Measurements from ENCODE around the gene MEAK7. TPM values are rescaled to one million over a fixed set of nuclear protein-coding genes. Genes with fewer than 3 reads are reported as not detected.

The MEAK7 gene
- total RNA-seq, 1 donor from 2014 or later: 34.2 TPM

DNA sequence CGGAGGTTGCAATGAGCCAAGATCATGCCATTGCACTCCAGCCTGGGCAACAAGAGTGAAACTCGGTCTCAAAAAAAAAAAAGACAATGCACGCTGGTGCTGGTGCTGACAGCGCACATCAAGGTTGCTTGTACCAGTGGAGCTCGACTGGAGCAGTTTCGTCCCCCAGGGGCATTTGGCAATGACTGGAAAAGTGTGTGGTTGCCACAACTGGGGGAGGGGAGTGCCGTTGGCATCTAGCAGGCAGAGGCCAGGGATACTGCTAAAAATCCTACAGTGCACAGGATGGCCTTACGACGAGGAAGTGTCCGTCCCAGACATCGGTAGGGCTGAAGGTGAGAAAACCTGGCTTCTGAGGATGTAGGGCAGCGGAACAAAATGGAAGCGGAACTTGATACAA is 2.4 kb downstream of the MEAK7 start:
- no peaks in the 10 kb centered on the region for H3K9me3 Mint-ChIP-seq (ENCODE audit: unreplicated experiment)

GRCh38 chr16:84501077-84501735 is 3.3 kb downstream of the MEAK7 start:
- Mint-ChIP-seq H3K36me3 (ENCODE audit: low read depth, unreplicated experiment) (peaks cover 19% of the 10 kb centered on the region), H3K9me3 (ENCODE audit: unreplicated experiment) (no peaks in the 10 kb centered on the region), H3K27ac (ENCODE audit: unreplicated experiment) (no peak overlapping the region), H3K27me3 (ENCODE audit: unreplicated experiment) (no peaks in the 10 kb centered on the region), H3K4me3 (ENCODE audit: unreplicated experiment) (no peak overlapping the region), H3K4me1 (ENCODE audit: unreplicated experiment) (peaks cover 7% of the 10 kb centered on the region)
- DNase-seq (ENCODE audit: low spot score): no peak
- no peak for TF ChIP-seq CTCF (IDR thresholded peaks at IDR 0.05; ENCODE audit: unreplicated experiment)

More for the DNA sequence above, 2.4 kb downstream of the MEAK7 start:
- Mint-ChIP-seq H3K4me3 (ENCODE audit: unreplicated experiment) (no peak overlapping the region), H3K27me3 (ENCODE audit: unreplicated experiment) (no peaks in the 10 kb centered on the region), H3K36me3 (ENCODE audit: low read depth, unreplicated experiment) (peaks cover 11% of the 10 kb centered on the region), H3K4me1 (ENCODE audit: unreplicated experiment) (peaks cover 7% of the 10 kb centered on the region), H3K27ac (ENCODE audit: unreplicated experiment) (no peak overlapping the region)
- no peak for DNase-seq (ENCODE audit: low spot score)
- no peak for TF ChIP-seq CTCF (IDR thresholded peaks at IDR 0.05; ENCODE audit: unreplicated experiment)

DNA sequence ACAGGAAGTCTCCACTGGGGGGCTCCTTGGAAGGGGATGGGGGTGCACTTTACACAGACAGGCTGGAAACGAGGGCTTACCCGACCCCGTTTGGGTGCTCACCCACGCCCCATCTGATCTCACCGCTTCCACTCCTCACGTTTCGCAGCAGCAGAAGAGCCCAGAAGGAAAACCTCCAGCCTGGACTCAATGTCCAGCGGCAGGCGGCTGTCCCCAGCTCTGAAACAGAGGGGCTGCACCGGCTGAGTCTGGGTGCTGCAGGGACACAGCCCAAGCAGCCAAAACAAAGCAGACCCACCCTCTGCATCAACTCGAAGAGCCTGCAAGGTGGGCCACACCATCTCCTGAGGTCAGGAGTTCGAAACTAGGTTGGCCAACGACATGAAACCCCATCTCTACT is 3.9 kb downstream of the MEAK7 start:
- no peak overlapping the region for H3K4me3 Mint-ChIP-seq (ENCODE audit: unreplicated experiment)
- H3K36me3 Mint-ChIP-seq (ENCODE audit: low read depth, unreplicated experiment): peaks cover 26% of the 10 kb centered on the region
- DNase-seq (ENCODE audit: low spot score): no peak
- no peaks in the 10 kb centered on the region for H3K9me3 Mint-ChIP-seq (ENCODE audit: unreplicated experiment)
- no peak overlapping the region for H3K27ac Mint-ChIP-seq (ENCODE audit: unreplicated experiment)
- no peak for TF ChIP-seq CTCF (IDR thresholded peaks at IDR 0.05; ENCODE audit: unreplicated experiment)
- peaks cover 6% of the 10 kb centered on the region for H3K4me1 Mint-ChIP-seq (ENCODE audit: unreplicated experiment)
- H3K27me3 Mint-ChIP-seq (ENCODE audit: unreplicated experiment): no peaks in the 10 kb centered on the region

DNA sequence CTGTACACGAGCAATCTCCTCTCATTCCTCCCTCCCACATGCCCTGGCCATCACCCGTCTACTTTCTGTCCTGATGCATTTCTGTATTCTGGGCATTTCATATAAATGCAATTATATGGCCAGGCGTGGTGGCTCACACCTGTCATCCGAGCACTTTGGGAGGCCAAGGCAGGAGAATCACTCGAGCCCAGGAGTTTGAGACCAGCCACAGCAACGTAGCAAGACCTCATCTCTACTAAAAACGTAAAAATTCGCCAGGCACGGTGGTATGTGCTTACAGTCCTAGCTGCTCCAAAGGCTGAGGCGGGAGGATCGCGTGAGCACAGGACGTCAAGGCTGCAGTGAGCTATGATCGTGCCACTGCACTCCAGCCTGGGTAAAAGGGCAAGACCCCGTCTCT is 4.8 kb downstream of the MEAK7 start:
- H3K27me3 Mint-ChIP-seq (ENCODE audit: unreplicated experiment): peaks cover 3% of the 10 kb centered on the region
- H3K9me3 Mint-ChIP-seq (ENCODE audit: unreplicated experiment): no peaks in the 10 kb centered on the region
- no peak for TF ChIP-seq CTCF (IDR thresholded peaks at IDR 0.05; ENCODE audit: unreplicated experiment)
- H3K4me3 Mint-ChIP-seq (ENCODE audit: unreplicated experiment): no peak overlapping the region
- H3K4me1 Mint-ChIP-seq (ENCODE audit: unreplicated experiment): peaks cover 5% of the 10 kb centered on the region
- no peak overlapping the region for H3K27ac Mint-ChIP-seq (ENCODE audit: unreplicated experiment)
- peaks cover 33% of the 10 kb centered on the region for H3K36me3 Mint-ChIP-seq (ENCODE audit: low read depth, unreplicated experiment)
- DNase-seq (ENCODE audit: low spot score): no peak

- Mint-ChIP-seq H3K9me3 (ENCODE audit: unreplicated experiment) (no peaks in the 10 kb centered on the region), H3K4me1 (ENCODE audit: unreplicated experiment) (peaks cover 5% of the 10 kb centered on the region), H3K27me3 (ENCODE audit: unreplicated experiment) (peaks cover 3% of the 10 kb centered on the region), H3K4me3 (ENCODE audit: unreplicated experiment) (no peak overlapping the region), H3K36me3 (ENCODE audit: low read depth, unreplicated experiment) (peaks cover 39% of the 10 kb centered on the region), H3K27ac (ENCODE audit: unreplicated experiment) (no peak overlapping the region)
- TF ChIP-seq CTCF (IDR thresholded peaks at IDR 0.05; ENCODE audit: unreplicated experiment): no peak
- DNase-seq (ENCODE audit: low spot score): no peak
These were observed 5.4 kb downstream of the MEAK7 start for GRCh38 chr16:84498859-84499620.
